GM19463 (cell line): Measurements from ENCODE around the gene DGKZ.

Source experiments
- ATAC-seq: cut with Tn5 transposase; IDR thresholded peaks from one replicate; pipeline ENCODE4 v1.9.1; 2021; ENCODE audit warnings: mild to moderate bottlenecking, moderate library complexity; ENCODE audit not compliant: unreplicated experiment

Gene DGKZ

DNA sequence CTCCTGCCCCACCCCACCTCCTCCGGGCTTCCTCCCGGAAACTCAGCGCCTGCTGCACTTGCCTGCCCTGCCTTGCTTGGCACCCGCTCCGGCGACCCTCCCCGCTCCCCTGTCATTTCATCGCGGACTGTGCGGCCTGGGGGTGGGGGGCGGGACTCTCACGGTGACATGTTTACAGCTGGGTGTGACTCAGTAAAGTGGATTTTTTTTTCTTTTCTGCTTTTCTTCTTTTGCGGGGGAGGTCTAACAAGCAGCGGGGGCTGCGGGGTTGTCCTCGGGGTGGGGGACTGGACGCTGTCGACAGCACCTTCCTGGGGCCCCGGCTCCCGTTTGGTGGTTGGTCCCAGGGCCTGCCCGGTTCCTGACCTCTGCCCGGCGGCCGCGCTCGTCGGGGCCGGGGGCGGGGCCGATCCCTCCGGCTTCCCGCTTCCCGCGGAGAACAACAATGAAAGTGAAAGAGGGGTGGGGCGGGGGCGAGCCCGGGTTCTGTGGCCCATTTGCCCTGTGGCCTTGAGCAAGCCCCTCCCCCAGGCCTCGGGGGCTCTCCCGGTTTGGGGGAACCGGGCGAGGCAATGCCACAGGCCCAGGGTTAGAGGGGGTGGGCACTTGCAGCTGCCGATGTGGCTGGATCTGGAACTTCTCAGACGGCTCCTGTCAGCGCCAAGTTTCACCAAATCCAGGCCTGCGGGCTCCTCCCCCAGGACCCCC lies 33.2 kb downstream of the DGKZ start:
- no peak for ATAC-seq

DNA sequence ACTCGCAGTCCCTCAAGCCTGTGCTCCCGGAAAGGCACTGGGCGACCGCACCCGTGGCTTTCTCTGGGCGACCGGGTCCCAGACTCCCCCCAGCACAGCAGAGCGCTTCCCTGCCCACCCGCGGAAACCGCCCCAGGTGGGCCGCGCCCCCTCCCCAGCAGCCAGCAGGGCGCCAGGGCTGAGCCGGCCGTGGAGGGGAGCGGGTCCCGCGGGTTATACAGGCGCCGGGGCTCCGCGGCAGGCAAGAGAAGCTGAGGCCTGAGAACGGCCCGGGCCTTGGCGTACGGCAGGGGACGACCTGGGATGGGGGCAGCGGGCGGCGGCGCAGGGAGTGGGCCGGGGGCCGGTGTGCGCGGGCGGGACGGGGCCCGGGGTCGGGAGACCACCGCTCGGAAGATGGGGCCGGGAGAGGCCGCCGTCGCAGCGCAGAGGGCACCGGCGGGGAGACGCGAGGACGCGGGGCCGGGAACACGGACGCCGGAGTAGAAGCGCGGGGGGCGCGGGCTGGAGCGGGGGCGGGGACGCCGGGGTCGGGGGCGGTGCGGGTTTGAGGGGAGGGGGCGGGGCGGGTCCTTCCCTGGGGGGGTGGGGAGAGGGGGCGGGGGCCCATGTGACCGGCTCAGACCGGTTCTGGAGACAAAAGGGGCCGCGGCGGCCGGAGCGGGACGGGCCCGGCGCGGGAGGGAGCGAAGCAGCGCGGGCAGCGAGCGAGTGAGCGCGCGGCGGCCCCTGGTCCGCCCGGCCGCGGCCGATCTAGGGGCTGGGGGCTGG lies 34.0 kb downstream of the DGKZ start, which contains the start of gene MDK:
TSS of gene MDK (plus strand) at position 622 of the 771 bp plus-strand sequence. CDS start 389 bp downstream, outside the sequence.
- no peak for ATAC-seq

DNA sequence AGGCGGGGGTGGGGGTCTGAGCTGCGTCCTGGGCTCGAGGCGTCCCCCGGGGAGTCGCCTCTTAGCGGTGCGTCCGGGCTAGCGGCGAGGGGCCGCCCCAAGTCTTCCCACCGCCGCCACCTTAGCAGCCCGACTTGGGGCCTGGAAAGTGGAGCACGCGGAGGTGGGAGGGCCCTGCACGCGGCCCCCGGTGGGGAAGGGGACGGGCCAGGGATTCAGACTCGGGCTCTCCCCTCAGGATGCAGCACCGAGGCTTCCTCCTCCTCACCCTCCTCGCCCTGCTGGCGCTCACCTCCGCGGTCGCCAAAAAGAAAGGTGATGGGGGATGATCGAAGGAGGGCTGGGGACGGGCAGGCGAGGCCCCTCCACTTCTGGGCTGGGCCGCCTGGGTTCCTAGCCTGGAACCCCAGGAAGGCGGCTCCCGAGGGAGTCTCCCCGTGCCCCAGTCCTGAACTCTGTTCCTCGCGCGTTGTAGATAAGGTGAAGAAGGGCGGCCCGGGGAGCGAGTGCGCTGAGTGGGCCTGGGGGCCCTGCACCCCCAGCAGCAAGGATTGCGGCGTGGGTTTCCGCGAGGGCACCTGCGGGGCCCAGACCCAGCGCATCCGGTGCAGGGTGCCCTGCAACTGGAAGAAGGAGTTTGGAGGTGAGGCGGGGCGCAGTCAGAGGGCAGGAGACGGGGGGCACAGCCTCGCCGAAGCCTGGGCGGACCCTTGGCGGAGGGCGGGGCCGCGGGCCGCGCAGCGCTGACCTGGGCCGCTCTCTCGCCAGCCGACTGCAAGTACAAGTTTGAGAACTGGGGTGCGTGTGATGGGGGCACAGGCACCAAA lies 34.8 kb downstream of the DGKZ start:
- no peak for ATAC-seq

DNA sequence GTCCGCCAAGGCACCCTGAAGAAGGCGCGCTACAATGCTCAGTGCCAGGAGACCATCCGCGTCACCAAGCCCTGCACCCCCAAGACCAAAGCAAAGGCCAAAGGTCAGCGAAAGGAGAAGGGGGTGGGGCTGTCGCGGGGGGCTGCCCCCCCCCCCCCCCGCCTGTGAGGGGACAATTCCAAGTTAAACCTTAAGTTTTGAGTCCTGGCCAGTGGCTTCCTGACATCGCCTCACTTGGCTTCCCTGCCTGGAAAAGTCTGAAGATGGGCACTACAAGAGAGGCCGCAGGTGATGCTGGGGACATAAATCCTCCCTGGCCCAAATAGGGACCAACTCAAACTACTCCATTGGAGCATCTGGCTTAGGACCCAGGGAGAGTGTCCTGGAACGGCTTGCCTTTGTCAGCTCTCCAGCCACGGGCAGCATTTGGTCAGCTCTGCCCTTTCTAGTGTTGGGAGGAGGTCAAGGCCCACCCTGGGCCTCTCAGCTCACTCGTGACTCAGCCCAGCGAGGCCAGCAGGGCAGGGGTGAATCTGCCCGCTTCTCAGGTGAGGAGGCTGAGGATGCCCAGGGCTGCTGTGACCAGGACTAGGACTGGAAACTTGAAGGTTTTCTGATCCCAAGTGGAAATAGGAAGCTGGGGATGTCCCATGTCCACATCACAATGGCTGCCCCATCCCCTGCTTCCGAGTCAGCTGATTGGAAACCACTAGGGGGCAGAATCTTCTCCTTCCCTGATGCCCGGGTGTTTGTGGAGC lies 35.6 kb downstream of the DGKZ start:
- no peak for ATAC-seq

DNA sequence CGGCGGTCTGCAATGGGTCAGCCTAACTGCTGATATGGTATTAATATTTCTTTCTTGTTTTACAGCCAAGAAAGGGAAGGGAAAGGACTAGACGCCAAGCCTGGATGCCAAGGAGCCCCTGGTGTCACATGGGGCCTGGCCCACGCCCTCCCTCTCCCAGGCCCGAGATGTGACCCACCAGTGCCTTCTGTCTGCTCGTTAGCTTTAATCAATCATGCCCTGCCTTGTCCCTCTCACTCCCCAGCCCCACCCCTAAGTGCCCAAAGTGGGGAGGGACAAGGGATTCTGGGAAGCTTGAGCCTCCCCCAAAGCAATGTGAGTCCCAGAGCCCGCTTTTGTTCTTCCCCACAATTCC lies 36.1 kb downstream of the DGKZ start:
- no peak for ATAC-seq

DNA sequence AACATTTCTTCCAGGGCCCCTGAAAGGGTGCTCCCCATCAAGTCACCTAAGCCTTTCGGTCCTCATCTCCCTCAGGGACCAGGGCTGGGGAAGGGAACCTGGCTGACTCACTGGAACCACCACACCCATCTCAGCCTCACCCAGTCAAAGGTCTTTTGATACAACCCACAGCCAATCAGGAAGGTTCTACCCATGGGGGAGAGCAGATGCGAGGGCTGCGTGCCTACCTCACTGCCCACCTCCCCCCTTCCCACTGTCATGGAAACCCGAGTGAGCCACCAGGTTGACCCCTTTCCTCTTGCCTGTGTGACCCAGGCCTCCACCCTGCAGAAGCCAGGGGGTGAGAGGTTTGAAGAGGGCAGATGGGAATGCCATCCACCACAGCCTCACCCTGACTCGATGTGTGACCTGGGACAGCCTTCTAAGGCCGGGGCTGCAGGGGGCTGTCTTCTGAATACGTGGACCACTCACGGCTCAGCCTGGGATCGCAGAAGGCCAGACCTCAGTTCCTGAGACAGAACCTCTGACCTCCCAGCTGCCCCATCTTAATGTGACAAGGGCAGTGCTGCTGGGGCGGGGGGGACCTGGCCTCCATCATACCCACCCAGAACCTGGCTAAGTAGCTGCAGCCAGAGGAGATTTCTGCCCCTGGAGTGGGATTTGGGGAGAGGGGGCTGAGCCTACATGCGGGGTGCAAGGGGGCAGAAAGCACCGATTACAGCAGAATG lies 36.9 kb downstream of the DGKZ start:
- ATAC-seq: no peak

DNA sequence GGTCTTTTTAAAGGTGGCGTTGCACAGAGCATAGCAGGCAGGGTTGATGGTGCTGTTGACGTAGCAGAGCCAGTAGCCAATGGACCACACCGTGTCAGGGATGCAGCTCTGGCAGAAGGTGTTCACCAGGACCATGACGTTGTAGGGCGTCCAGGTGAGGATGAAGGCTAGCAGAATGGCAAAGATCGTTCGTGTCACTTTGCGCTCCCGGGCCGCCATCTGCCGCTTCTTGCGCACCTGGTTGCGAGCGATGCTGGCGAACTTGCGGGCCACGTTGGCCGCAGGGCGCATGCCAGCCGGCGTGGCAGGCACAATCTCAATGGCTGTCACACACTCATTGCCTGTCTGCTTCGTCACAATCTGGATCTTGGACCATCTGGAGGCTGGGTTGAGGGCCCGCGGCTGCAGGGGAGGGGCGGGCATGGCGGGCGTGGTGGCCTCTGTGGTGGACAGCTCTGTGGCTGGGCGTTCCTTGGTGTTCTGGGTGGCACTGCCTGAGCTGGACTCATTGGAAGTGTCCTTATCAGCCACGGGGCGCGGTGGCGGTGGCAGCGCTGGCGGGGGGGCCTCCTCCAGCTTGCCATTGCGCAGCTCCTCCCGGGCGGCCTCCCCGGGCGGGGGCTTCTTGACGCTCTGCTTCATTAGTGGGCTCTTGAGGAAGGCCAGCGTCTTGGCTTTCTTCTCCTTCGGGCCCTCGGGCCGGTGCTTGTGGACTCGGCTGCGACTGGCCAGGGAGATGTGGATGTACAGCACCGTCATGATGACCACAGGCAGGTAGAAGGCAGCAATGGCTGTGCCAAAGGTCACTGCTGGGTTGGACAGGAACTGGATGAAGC lies 38.1 kb downstream of the DGKZ start:
- ATAC-seq: no peak

DNA sequence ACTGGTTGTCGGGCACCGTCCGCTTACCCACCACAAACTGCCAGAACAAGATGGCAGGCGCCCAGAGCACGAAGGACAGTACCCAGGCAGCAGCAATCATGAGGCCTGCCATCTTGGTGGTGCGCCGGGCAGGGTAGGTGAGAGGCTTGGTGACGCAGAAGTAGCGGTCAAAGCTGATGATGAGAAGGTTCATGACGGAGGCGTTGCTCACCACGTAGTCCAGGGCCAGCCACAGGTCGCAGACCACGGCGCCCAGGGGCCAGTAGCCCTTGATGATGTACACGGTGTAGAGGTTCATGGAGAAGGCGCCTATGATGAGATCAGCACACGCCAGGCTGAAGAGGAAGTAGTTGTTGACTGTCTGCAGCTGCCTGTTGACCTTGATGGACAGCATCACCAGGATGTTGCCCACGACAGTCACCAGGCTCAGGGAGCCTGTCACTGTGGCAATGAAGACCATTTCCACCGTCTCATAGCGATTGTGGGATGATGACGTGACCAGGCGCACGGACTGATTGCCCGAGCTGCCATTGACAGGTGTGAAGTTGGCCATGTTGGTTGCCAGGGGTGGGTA lies 38.8 kb downstream of the DGKZ start:
- no peak for ATAC-seq

DNA sequence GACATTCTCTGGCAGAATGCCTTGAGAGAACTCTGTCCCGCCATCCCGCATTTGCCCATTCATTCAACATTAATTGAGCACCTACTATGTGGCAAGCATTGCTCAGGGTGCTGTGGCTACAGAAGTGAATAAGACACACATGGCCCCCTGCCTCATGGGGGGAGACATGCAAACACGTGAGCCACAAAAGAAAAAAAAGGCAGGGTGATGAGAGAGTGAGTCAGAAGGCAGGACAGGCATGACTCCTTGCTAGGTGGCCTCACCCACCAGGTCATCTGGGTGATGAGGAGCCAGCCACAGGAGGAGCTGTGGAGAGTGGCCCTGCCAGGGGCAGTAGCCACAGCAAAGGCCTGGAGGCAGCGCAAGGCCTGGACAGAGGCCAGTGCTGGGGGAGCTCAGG lies 39.4 kb downstream of the DGKZ start:
- no peak for ATAC-seq

DNA sequence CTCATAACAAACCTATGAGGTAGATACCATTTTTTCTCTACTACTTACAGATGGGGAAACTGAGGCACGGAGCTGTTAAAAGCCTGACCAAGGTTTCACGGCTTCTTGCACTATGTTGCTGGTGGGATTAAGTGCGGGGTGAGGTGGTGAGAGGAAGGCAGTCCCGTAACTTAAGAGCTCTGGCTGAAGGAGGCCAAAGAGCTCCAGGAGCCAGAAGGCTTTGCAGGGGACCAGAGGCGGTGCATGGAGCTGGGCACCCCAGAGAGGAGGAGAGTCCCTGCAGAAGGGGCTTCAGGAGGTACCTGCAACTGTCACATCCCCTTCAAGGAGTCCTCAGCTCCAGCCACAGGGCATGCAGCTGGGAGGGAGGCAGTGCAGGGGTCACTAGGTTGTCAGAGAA lies 40.2 kb downstream of the DGKZ start:
- no peak for ATAC-seq

DNA sequence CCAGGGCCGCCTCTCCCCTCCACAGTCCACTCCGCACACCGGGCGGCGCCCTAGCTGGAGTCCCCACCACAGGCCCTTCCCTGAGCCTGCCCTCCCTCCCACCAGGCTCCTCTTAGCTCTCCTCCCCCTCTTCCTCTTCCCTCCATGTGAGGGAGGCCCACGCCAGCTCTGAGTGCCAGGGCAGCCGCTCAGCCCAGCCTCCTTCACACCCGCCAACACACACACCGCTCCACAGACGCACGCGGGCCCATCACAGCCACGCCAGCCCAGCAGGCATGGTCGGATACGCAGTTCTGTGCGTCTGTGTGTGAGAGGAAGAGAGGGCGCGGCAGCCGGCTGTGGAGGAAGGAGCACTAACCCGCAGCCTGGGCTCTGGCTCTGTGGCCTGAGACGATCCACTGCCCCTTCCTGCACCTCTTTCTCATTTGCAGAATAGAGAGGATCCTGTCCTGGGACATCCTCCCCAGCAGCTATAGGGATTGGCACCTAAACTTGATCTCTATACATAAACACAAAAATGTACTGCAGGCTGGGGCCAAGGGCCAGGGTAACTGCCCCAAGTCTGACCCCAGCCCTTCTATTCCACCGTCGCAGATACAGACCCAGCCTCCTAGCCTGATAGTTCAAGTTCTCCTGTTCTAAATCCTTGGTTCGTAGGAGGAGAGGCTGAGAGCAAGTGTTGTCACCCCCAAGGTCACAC lies 40.8 kb downstream of the DGKZ start:
- ATAC-seq: no peak

DNA sequence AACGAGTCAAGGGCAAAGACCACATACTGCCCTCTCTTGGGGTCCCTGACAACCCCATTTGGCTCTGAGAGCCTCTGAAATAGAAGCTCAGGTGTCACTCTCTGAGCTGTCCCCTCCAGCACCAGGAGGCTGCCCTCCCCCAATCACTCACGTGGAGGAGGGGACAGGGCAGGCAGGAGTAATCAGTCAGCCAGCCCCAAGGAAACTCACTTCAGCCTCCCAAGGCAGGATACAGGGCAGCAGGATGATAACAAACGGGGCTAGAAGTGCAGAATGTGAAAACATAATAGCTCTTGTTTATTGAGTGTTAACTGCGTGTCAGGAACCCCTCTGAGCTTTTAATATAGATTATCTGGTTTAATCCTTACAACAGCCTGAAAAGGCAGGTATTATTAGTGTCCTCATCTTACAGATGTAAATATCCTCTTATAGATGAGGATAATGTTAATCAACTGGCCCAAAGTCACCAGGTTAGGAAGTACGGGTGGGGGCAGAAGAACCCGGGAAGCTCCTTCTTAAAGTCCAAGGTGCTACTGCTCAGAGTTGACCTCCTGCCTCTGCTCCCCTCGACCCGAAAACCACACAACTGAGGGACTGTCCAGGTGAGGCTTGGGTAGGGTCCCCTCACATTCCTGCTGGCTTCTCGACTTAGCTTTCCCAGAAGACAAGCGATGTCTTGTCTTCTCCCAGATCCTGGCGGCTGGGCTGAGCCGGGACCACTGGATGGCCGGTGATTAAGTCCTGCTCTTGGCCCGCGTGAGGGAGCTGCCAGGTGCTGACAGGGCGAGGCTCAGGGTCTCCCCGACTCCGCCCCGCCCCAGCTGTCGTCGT lies 41.6 kb downstream of the DGKZ start:
- ATAC-seq: no peak

DNA sequence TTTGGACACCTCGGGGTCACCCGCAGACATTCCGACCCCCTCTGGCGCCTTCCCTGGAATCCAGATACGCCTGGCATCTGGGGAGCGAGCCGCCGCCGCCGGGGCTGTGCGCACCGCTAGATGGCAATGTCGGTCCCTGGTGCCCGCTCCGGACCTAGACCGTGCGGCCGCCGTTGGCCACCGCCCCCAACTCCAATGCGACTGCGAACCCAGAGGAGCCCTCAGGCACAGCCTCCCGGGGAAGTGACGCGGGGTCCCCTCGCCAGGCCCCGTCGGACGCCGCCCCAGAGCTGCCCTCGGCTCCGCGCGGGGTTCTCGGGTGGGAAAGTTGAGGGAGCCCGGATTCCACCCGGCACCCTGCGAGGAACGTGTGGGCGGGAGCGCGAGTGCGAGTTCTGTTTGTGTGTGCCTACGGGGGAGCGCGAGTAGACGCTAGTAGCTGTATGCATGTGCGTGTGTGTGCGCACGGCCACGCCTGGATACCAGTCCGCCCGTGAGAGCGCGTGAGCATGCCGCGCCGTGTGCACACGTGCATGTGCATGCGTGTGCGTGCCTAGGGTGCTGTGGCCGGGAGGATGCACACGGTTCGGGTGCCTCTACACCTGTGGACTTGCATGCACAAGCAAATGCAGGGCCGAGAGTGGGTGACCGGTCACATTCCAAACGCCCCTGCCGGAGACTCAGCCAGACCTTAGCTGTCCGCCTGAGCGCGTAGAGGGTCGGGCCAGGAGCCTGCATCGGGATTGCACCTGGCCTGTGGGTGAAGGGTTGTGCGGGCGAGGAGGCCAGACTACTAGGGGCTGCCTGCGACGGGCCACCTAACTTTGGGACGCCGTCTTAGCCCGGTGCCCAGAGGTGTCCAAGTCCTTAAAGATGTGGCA lies 42.4 kb downstream of the DGKZ start:
- peak; percentile 55 for ATAC-seq

DNA sequence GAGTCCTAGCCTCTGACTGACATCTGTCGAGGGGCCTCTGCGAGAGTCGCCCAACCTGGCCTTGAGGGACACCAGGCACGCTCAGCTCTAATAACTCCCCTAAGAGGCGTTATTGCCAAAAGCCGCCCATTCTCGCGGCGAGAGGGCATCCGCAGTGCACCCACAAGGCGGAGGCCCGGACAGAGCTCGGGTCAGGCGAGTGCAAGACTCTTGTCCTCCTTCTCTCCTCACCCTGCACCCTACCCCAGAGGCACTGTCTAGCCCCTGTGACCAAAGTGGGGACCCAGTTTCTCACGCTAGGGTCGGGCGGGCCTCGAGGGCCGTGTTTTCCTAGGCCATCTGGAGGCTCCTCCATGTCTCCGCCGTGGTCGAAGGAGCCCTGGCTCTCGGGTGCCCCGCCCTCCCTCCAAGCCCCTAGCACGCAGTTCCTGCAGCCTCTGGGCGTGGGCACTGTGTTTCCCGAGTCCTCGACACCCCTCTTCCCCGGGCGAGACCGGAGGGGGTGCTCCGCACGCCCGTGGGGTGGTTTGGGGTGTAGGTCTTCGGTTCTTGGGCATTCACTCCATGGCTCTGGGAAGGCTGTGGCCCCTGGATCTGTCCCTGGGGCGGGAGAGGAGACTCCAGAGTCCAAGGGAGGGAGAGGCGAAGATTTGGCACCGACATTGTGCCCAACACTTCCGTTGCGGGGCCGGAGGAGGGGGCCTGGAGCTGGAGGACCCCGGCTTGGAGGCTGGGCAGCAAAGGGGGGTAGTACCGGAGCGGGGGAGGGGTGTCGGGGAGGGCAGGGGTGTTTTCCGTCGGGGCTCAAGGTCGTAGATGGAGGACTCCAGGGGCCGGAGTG lies 43.3 kb downstream of the DGKZ start:
- ATAC-seq: no peak

DNA sequence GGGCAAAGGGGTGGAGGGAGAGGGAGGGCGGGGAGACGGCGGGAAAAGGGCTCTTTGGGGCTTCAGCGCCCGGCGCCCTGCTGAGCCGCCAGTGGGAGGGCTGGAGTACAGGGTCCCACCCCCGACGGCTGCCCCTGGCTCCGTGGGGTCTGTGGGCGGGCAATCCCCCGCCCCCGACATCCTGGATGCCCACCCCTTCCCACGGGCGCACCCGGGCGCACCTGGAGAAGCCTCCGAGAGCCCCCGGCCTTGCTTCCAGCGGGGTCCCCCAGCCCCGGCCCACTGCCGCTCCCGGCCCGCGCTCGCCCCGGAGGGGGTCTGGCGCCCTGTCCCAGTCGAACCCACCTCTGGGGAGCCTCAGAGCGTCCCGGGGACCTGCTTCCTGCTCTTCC lies 43.9 kb downstream of the DGKZ start:
- no peak for ATAC-seq
